ENCODE results near the gene ITGB4. TPM values are rescaled to one million over a fixed set of nuclear protein-coding genes. Genes with fewer than 3 reads are reported as not detected.

The ITGB4 gene
- total RNA-seq, 1 donor from 2014 or later = not detected

DNA sequence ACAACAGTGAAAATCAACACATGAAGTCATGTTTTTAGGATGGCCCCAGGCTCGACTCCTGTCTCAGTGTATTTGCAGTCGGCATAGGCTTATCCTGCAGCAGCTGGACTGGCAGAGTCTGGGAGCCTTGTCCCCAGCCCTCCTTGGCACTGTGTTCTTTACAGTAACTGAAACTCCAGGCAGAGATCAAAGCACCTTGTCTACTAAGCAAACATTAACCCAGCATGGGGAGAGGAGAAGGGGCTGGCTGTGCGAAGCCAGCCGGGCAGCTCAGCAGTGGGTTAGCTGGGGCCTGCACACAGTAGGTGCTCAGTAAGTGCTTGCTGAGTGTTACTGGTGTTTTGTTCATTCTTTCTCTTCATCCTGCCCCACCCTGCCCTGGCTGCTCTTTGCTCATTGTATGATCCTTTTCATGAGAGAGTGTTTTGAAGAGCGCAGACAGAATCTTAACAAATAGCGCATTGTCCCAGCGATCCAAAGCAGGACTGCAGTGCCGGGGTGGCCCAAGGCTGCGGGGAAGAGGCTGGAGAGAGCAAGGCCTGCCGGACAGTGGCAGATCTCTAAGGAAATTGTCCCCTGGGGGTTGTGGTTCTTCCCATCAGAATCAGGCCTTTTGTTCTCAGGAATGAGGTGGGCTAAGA is 23.5 kb upstream of the ITGB4 start:
- Histone ChIP-seq H3K79me2 (ENCODE audit: low read depth) (peaks cover 7% of the 10 kb centered on the region), H3K9ac (no peak overlapping the region), H2AFZ (replicated peaks) (no peak overlapping the region), H3K27me3 (no peaks in the 10 kb centered on the region), H3K4me2 (no peak overlapping the region), H3K4me3 (no peak overlapping the region), H3K36me3 (no peaks in the 10 kb centered on the region), H3K4me1 (peaks cover 17% of the 10 kb centered on the region), H3F3A (ENCODE audit: low read depth) (peaks cover 24% of the 10 kb centered on the region), H3K27ac (no peak overlapping the region), H3K9me3 (ENCODE audit: low read depth) (no peaks in the 10 kb centered on the region), H4K20me1 (ENCODE audit: low read depth) (peaks cover 49% of the 10 kb centered on the region)
- Mint-ChIP-seq H3K4me3 (no peak overlapping the region), H3K9me3 (no peaks in the 10 kb centered on the region), H3K4me1 (peaks cover 23% of the 10 kb centered on the region), H3K36me3 (peaks cover 30% of the 10 kb centered on the region), H3K27ac (no peak overlapping the region), H3K27me3 (ENCODE audit: insufficient read depth, low read depth) (peaks cover 3% of the 10 kb centered on the region)
- TF ChIP-seq, protein P1, sequence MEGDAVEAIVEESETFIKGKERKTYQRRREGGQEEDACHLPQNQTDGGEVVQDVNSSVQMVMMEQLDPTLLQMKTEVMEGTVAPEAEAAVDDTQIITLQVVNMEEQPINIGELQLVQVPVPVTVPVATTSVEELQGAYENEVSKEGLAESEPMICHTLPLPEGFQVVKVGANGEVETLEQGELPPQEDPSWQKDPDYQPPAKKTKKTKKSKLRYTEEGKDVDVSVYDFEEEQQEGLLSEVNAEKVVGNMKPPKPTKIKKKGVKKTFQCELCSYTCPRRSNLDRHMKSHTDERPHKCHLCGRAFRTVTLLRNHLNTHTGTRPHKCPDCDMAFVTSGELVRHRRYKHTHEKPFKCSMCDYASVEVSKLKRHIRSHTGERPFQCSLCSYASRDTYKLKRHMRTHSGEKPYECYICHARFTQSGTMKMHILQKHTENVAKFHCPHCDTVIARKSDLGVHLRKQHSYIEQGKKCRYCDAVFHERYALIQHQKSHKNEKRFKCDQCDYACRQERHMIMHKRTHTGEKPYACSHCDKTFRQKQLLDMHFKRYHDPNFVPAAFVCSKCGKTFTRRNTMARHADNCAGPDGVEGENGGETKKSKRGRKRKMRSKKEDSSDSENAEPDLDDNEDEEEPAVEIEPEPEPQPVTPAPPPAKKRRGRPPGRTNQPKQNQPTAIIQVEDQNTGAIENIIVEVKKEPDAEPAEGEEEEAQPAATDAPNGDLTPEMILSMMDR (IDR thresholded peaks at IDR 0.05) = no peak
- TF ChIP-seq EZH2phosphoT487 (IDR thresholded peaks at IDR 0.05) = no peak
- TF ChIP-seq EZH2 (IDR thresholded peaks at IDR 0.05) = no peak
- no peak for DNase-seq (ENCODE audit: low spot score)

DNA sequence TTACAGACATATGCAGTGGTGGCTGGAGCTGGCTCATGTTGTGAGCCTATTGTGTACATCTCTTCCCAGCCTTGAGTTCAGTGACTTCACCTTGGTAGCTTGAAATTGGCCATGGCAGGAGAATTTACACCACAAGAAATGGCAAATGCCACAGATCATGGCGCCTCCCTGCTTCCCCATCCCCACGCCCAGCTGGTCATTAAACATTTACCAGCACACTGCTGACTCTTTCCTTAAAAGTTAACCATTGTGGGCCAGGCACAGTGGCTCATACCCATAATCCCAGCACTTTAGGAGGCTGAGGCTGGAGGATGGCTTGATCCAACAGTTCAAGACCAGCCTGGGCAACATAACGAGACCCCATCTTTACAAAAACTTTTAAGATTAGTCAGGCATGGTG is 22.6 kb upstream of the ITGB4 start:
- Mint-ChIP-seq H3K4me1 (peaks cover 15% of the 10 kb centered on the region), H3K27ac (no peak overlapping the region), H3K27me3 (ENCODE audit: insufficient read depth, low read depth) (peaks cover 3% of the 10 kb centered on the region), H3K36me3 (peaks cover 27% of the 10 kb centered on the region), H3K9me3 (no peaks in the 10 kb centered on the region), H3K4me3 (no peak overlapping the region)
- TF ChIP-seq EZH2 (IDR thresholded peaks at IDR 0.05) = no peak
- no peak for TF ChIP-seq EZH2phosphoT487 (IDR thresholded peaks at IDR 0.05)
- TF ChIP-seq, protein P1 (IDR thresholded peaks at IDR 0.05) = no peak
- Histone ChIP-seq H3K36me3 (no peaks in the 10 kb centered on the region), H3K9me3 (ENCODE audit: low read depth) (no peaks in the 10 kb centered on the region), H3F3A (ENCODE audit: low read depth) (peaks cover 15% of the 10 kb centered on the region), H4K20me1 (ENCODE audit: low read depth) (peaks cover 40% of the 10 kb centered on the region), H3K4me2 (no peak overlapping the region), H3K4me1 (peaks cover 8% of the 10 kb centered on the region), H3K79me2 (ENCODE audit: low read depth) (peaks cover 7% of the 10 kb centered on the region), H3K27ac (no peak overlapping the region), H3K27me3 (no peaks in the 10 kb centered on the region), H3K4me3 (no peak overlapping the region), H3K9ac (no peak overlapping the region), H2AFZ (replicated peaks) (no peak overlapping the region)
- DNase-seq (ENCODE audit: low spot score) = no peak

DNA sequence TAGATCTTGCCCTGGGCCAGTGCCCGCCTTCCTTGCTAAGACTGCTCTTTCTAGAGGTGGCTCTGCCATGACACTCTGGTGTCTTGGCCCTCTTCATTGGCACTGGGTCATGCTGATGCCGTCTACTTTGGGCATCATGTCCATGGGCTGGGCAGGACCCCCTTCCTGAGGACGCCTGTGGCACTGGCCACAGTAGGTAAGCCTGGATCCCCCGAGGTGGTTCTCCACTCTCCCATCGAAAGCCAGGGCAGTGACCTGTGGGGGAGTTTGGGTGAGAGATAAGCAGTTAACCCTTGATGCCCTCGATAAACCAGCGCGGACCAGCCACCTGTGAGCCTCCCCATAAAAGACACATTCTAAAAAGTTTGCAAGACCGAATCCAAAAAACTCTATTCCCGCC is 20.0 kb upstream of the ITGB4 start:
- H3K36me3 Mint-ChIP-seq = peaks cover 23% of the 10 kb centered on the region
- no peaks in the 10 kb centered on the region for H3K4me1 Mint-ChIP-seq
- no peak overlapping the region for H2AFZ ChIP-seq (replicated peaks)
- no peaks in the 10 kb centered on the region for H3K9me3 ChIP-seq (ENCODE audit: low read depth)
- peaks cover under 1% of the 10 kb centered on the region for H3K27me3 Mint-ChIP-seq (ENCODE audit: insufficient read depth, low read depth)
- TF ChIP-seq, protein P1 (IDR thresholded peaks at IDR 0.05) = no peak
- TF ChIP-seq EZH2phosphoT487 (IDR thresholded peaks at IDR 0.05) (no peak), EZH2 (IDR thresholded peaks at IDR 0.05) (no peak)
- no peak overlapping the region for H3K27ac ChIP-seq
- no peak for DNase-seq (ENCODE audit: low spot score)
- H3K79me2 ChIP-seq (ENCODE audit: low read depth) = no peaks in the 10 kb centered on the region
- no peaks in the 10 kb centered on the region for H3K36me3 ChIP-seq
- H3K4me2 ChIP-seq = no peak overlapping the region
- no peak overlapping the region for H3K9ac ChIP-seq
- no peak overlapping the region for H3K4me3 ChIP-seq
- no peaks in the 10 kb centered on the region for H3K27me3 ChIP-seq
- H3K4me1 ChIP-seq = no peaks in the 10 kb centered on the region
- H3K27ac Mint-ChIP-seq = no peak overlapping the region
- no peak overlapping the region for H3K4me3 Mint-ChIP-seq
- H3F3A ChIP-seq (ENCODE audit: low read depth) = no peaks in the 10 kb centered on the region
- no peaks in the 10 kb centered on the region for H3K9me3 Mint-ChIP-seq
- H4K20me1 ChIP-seq (ENCODE audit: low read depth) = peaks cover 19% of the 10 kb centered on the region

Data from neural progenitor cell (in vitro differentiated cells).